ENCODE measurements around the gene AHSG.

Gene AHSG

DNA sequence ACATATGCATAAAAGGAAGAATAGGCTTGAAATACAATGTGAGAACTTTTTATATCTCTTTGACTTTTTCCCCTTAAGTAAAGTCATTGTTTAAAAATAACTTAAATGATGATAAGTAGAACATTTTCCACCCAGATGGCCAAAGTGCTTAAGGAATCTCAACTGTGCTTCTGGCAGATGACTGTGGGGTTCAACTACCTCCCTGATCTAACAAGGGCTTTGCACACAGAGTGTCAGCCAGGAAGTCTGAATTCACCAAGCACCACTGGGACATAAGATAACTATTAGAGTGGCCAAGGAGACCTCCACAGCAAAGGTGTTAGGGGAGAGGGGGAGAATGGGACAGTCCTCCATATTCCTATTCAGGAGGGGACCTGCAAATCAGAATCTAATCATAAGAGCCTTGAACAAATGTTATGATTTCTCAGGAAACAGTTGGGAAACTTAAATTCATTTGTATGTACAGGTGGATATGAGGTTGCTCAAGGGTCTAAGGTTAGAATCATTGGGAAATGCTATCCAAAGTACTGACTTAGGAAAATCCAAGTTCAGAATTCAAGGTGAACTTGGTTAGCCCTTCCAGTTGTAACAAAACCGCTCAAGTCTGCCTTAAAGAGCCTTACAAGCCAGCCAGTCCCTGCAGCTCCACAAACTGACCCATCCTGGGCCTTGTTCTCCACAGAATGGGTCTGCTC, 27.1 kb downstream of the AHSG start, which contains the start of gene FETUB:
Gene FETUB (plus strand): TSS at position 622 of the 695 bp plus-strand sequence. CDS start 62 bp downstream, at position 684.
- no peak for DNase-seq

- peak in 18 of 56 donors; percentile 2 to 61 (median 10) for DNase-seq
These were observed 27.6 kb downstream of the AHSG start for GRCh38 chr3:186640473-186640818.

GRCh38 chr3:186640929-186641328, 28.1 kb downstream of the AHSG start:
- DNase-seq = no peak

DNA sequence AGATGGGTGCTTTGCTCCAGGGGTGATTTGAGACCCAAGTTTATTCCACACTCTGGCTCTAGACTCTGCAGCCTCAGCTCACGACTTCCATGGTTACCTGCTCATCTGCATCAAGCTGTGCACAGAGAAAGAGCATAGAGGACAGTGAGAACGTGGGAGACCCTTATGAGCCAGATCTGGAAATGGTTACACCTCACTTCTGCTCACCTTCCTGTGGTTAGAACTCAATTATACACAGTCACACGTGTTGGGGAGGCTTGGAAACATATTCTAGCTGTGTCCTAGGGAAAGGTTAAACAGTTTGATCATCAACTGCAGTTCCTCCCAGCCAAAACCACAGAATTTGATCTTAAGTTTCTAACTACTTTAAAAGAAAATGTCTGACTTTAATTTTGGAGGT, 29.2 kb downstream of the AHSG start:
- no peak for DNase-seq

- DNase-seq = no peak
These were observed 30.6 kb downstream of the AHSG start for GRCh38 chr3:186643493-186643892.

GRCh38 chr3:186644683-186645082, 31.8 kb downstream of the AHSG start:
- no peak for DNase-seq

- no peak for DNase-seq
These were observed 33.2 kb downstream of the AHSG start for GRCh38 chr3:186646106-186646505.

- no peak for DNase-seq
These were observed 34.0 kb downstream of the AHSG start for GRCh38 chr3:186646841-186647240.

- DNase-seq = no peak
These were observed 36.0 kb downstream of the AHSG start for GRCh38 chr3:186648851-186649250.

GRCh38 chr3:186651678-186652215, 38.9 kb downstream of the AHSG start:
- no peak for DNase-seq

GRCh38 chr3:186653080-186653707, 40.3 kb downstream of the AHSG start:
- DNase-seq = no peak

- DNase-seq = no peak
These were observed 41.1 kb downstream of the AHSG start for GRCh38 chr3:186653984-186654383.

GRCh38 chr3:186663361-186664118, 50.7 kb downstream of the AHSG start:
- no peak for DNase-seq

- DNase-seq = no peak
These were observed 51.2 kb downstream of the AHSG start for GRCh38 chr3:186664119-186664495.

DNA sequence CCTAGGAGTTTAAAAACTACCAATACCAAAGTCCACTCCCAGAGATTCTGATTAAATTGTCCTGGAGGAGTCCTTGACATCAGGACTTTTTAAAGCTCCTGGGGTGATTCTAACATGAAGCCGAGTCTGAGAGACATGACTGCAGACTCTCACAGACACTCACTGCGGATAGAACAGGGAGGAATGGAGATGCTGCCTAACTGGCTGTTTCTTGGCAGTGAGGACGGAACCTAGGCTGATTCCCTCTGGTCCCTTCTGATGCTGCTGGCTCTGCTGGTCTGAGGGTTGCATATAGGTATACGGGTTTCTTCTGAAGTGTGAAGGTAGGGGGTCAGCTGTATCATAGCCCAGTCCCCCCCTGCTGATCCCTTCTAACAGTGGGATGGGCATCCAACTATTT, 51.6 kb downstream of the AHSG start:
- no peak for DNase-seq

- no peak for DNase-seq
These were observed 52.8 kb downstream of the AHSG start, which contains the start of gene HRG for GRCh38 chr3:186665625-186666188. Gene HRG, plus strand, starts transcription at chr3:186666014. Its CDS starts 18 bp downstream, at chr3:186666032.

- no peak for DNase-seq
These were observed 55.6 kb downstream of the AHSG start for GRCh38 chr3:186668426-186668825.

- DNase-seq = no peak
These were observed 56.7 kb downstream of the AHSG start for GRCh38 chr3:186669378-186670084.

- no peak for DNase-seq
These were observed 57.3 kb downstream of the AHSG start for GRCh38 chr3:186670155-186670554.

Data from nucleus accumbens (tissue), 56 donors.